GM18867 (cell line): ENCODE results near the gene TECPR2.

ENCODE experiments used
- ATAC-seq: cut with Tn5 transposase; IDR thresholded peaks from one replicate; pipeline ENCODE4 v1.9.1; 2021; ENCODE audit warnings: mild to moderate bottlenecking, moderate library complexity; ENCODE audit not compliant: unreplicated experiment

Gene TECPR2

GRCh38 chr14:102374264-102374663 is 11.5 kb downstream of the TECPR2 start:
- ATAC-seq, result no peak

- no peak for ATAC-seq
Measured at GRCh38 chr14:102375119-102375518, 12.4 kb downstream of the TECPR2 start.

- no peak for ATAC-seq
Measured at GRCh38 chr14:102377696-102378095, 15.0 kb downstream of the TECPR2 start.

- no peak for ATAC-seq
Measured at GRCh38 chr14:102378830-102379229, 16.1 kb downstream of the TECPR2 start.

- ATAC-seq, result no peak
Measured at GRCh38 chr14:102387086-102387485, 24.3 kb downstream of the TECPR2 start.

- ATAC-seq, result no peak
Measured at GRCh38 chr14:102389246-102389645, 26.5 kb downstream of the TECPR2 start.

- ATAC-seq, result no peak
Measured at GRCh38 chr14:102390064-102390855, 27.5 kb downstream of the TECPR2 start.

- ATAC-seq, result no peak
Measured at GRCh38 chr14:102392506-102392905, 29.8 kb downstream of the TECPR2 start.

GRCh38 chr14:102394717-102395375 is 32.1 kb downstream of the TECPR2 start:
- ATAC-seq, result no peak

- ATAC-seq, result no peak
Measured at GRCh38 chr14:102396521-102396920, 33.8 kb downstream of the TECPR2 start.

GRCh38 chr14:102403028-102403427 is 40.3 kb downstream of the TECPR2 start:
- no peak for ATAC-seq

- no peak for ATAC-seq
Measured at GRCh38 chr14:102407258-102407657, 44.5 kb downstream of the TECPR2 start.

GRCh38 chr14:102408724-102409123 is 46.0 kb downstream of the TECPR2 start:
- no peak for ATAC-seq

GRCh38 chr14:102415671-102416070 is 52.9 kb downstream of the TECPR2 start:
- ATAC-seq, result no peak

- no peak for ATAC-seq
Measured at GRCh38 chr14:102417001-102417431, 54.3 kb downstream of the TECPR2 start.

- no peak for ATAC-seq
Measured at GRCh38 chr14:102417646-102418045, 54.9 kb downstream of the TECPR2 start.

- ATAC-seq, result no peak
Measured at GRCh38 chr14:102418169-102418852, 55.6 kb downstream of the TECPR2 start.

GRCh38 chr14:102418853-102419240 is 56.1 kb downstream of the TECPR2 start:
- no peak for ATAC-seq

- no peak for ATAC-seq
Measured at GRCh38 chr14:102419276-102419675, 56.5 kb downstream of the TECPR2 start.

GRCh38 chr14:102419716-102420115 is 57.0 kb downstream of the TECPR2 start:
- ATAC-seq, result no peak

GRCh38 chr14:102421411-102422057 is 58.8 kb downstream of the TECPR2 start:
- ATAC-seq, result no peak
